ENCODE data around the gene NARS2.

Gene NARS2

GRCh38 chr11:78386215-78386941 is 188.3 kb downstream of the NARS2 start:
- no peak for TF ChIP-seq CTCF (IDR thresholded peaks at IDR 0.05)
- Histone ChIP-seq H3K27ac (peak overlapping the region; percentile 6), H3K4me3 (ENCODE audit: low read depth in 1 of 2, low read length in 1 of 2) (no peak overlapping the region), H3K36me3 (no peaks in the 10 kb centered on the region), H3K4me1 (ENCODE audit: control insufficient read depth in 1 of 2, insufficient read depth in 1 of 2, low read depth in 1 of 2, low read length in 1 of 2) (peaks cover 10 to 19% of the 10 kb centered on the region in 2 experiments), H3K27me3 (no peaks in the 10 kb centered on the region), H3K9me3 (no peaks in the 10 kb centered on the region)
